ENCODE measurements around the gene TOPBP1. TPM values are rescaled to one million over a fixed set of nuclear protein-coding genes. Genes with fewer than 3 reads are reported as not detected.

TOPBP1 gene
- total RNA-seq, 2 experiments from 2014 or later, result 131 to 139 TPM

DNA sequence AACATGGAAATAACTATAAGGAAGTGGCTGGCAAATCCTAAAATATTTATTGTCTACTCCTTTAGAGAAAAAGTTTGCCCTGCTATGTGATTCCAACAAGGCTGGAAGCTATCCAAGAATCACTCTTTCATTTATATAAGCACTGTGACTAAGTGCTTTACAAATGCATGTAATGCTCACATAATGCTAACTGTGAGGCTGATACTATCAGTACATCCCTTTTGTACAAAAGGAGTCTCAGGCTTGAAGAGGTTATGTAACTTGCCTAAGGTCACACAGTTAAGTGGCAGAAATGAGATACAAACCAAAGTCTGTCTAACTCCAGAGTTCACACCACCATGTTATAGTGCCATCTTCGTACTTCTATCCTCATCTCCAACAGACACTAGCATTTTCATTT lies 17.0 kb downstream of the TOPBP1 start:
- no peaks in the 10 kb centered on the region for H3K4me1 ChIP-seq (ENCODE audit: insufficient read depth, low read length, poor library complexity, severe bottlenecking)
- ChIA-PET CTCF (ENCODE audit: unreplicated experiment) (no interaction called here), POLR2A (interaction anchor here (0.6 kb wide), 1 partner anchor 22 kb away, joined by 3 read pairs; no protein-coding TSS in a partner anchor)
- BruUV-seq (replicated peaks), result no TSS peak
- no peak overlapping the region for H2AFZ ChIP-seq (ENCODE audit: low read length)
- no peaks in the 10 kb centered on the region for H3K9me3 ChIP-seq (ENCODE audit: low read length)
- H3K79me2 ChIP-seq (ENCODE audit: insufficient read depth, low read depth, low read length), result peaks cover 10% of the 10 kb centered on the region
- no peak overlapping the region for H3K4me2 ChIP-seq (ENCODE audit: low read length)
- no peaks in the 10 kb centered on the region for H3K9me2 ChIP-seq (ENCODE audit: insufficient read depth, low read length)
- no peak overlapping the region for H3K4me3 ChIP-seq (ENCODE audit: low read depth, low read length, poor library complexity, severe bottlenecking)
- intact Hi-C loops (cut with micrococcal nuclease; ENCODE audit: unreplicated experiment), result no loop called here
- H4K20me1 ChIP-seq (ENCODE audit: insufficient read depth, low read length), result no peaks in the 10 kb centered on the region
- H3K27ac ChIP-seq (ENCODE audit: low read depth, low read length, poor library complexity, severe bottlenecking), result no peak overlapping the region
- no peak for DNase-seq (ENCODE audit: low spot score)
- peaks cover 99% of the 10 kb centered on the region for H3K36me3 ChIP-seq (ENCODE audit: insufficient read depth, low read length)
- TF ChIP-seq EZH2phosphoT487 (IDR thresholded peaks at IDR 0.05; ENCODE audit: borderline replicate concordance, low read depth, low read length), result no peak
- TF ChIP-seq, protein P1, sequence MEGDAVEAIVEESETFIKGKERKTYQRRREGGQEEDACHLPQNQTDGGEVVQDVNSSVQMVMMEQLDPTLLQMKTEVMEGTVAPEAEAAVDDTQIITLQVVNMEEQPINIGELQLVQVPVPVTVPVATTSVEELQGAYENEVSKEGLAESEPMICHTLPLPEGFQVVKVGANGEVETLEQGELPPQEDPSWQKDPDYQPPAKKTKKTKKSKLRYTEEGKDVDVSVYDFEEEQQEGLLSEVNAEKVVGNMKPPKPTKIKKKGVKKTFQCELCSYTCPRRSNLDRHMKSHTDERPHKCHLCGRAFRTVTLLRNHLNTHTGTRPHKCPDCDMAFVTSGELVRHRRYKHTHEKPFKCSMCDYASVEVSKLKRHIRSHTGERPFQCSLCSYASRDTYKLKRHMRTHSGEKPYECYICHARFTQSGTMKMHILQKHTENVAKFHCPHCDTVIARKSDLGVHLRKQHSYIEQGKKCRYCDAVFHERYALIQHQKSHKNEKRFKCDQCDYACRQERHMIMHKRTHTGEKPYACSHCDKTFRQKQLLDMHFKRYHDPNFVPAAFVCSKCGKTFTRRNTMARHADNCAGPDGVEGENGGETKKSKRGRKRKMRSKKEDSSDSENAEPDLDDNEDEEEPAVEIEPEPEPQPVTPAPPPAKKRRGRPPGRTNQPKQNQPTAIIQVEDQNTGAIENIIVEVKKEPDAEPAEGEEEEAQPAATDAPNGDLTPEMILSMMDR (conservative IDR thresholded peaks at IDR 0.05; ENCODE audit: low read length), result no peak

DNA sequence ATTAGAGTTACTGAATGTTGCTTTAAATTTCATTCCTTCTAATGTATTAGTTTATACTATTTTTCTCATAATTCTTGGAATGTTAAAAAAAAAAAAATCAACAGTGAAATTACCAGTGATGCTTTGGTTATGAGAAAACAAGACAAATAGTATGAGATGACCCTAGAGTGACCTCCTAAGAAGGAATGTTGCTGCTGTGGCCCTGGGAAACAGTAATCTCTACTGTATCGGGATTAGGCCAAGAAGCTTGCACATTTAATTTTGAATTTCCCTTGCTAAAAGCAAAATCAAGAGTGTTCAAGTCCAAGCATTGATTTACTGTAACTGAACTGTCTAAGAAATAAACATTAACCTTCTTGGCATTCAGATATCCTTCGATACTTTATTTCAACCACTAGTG lies 18.1 kb downstream of the TOPBP1 start:
- Histone ChIP-seq H3K79me2 (ENCODE audit: insufficient read depth, low read depth, low read length) (no peaks in the 10 kb centered on the region; the same call in 1 of the 2 replicates), H4K20me1 (ENCODE audit: insufficient read depth, low read length) (no peaks in the 10 kb centered on the region), H3K9me2 (ENCODE audit: insufficient read depth, low read length) (no peaks in the 10 kb centered on the region), H3K36me3 (ENCODE audit: insufficient read depth, low read length) (peaks cover 98% of the 10 kb centered on the region), H3K4me2 (ENCODE audit: low read length) (no peak overlapping the region), H3K9me3 (ENCODE audit: low read length) (no peaks in the 10 kb centered on the region), H3K27ac (ENCODE audit: low read depth, low read length, poor library complexity, severe bottlenecking) (no peak overlapping the region), H3K4me3 (ENCODE audit: low read depth, low read length, poor library complexity, severe bottlenecking) (no peak overlapping the region), H2AFZ (ENCODE audit: low read length) (no peak overlapping the region), H3K4me1 (ENCODE audit: insufficient read depth, low read length, poor library complexity, severe bottlenecking) (no peaks in the 10 kb centered on the region)
- TF ChIP-seq EZH2phosphoT487 (IDR thresholded peaks at IDR 0.05; ENCODE audit: borderline replicate concordance, low read depth, low read length), result no peak
- TF ChIP-seq, protein P1 (conservative IDR thresholded peaks at IDR 0.05; ENCODE audit: low read length), result no peak
- no peak for DNase-seq (ENCODE audit: low spot score)
- CTCF ChIA-PET (ENCODE audit: unreplicated experiment), result no interaction called here
- BruUV-seq (replicated peaks), result no TSS peak
- POLR2A ChIA-PET, result no interaction called here
- intact Hi-C loops (cut with micrococcal nuclease; ENCODE audit: unreplicated experiment), result no loop called here

DNA sequence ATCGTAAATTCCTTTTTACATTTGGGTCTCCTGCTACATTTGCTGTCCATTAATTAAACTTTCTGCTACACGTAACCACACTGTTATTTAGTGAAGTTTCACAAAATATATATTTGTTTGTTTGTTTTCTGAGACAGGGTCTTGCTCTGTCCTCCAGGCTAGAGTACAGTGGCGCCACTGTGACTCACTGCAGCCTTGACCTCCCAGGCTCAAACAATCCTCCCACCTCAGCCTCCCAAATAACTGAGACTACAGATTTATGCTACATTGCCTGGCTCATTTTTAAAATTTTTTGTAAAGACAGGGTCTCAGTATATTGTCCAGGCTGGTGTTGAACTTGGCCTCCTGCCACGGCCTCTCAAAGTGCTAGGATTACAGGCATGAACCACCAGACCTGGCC lies 20.5 kb downstream of the TOPBP1 start:
- H3K4me1 ChIP-seq (ENCODE audit: insufficient read depth, low read length, poor library complexity, severe bottlenecking), result no peaks in the 10 kb centered on the region
- ChIA-PET CTCF (ENCODE audit: unreplicated experiment) (interaction anchor here (0.7 kb wide), 1 partner anchor 62 kb away, joined by 3 read pairs; no protein-coding TSS in a partner anchor), POLR2A (interaction anchor here (0.6 kb wide), 1 partner anchor 801 kb away, joined by 3 read pairs; no protein-coding TSS in a partner anchor)
- H3K9me2 ChIP-seq (ENCODE audit: insufficient read depth, low read length), result no peaks in the 10 kb centered on the region
- no peak overlapping the region for H3K27ac ChIP-seq (ENCODE audit: low read depth, low read length, poor library complexity, severe bottlenecking)
- intact Hi-C loops (cut with micrococcal nuclease; ENCODE audit: unreplicated experiment), result no loop called here
- no peak overlapping the region for H2AFZ ChIP-seq (ENCODE audit: low read length)
- peaks cover 3% of the 10 kb centered on the region; the same call in 1 of the 2 replicates for H3K79me2 ChIP-seq (ENCODE audit: insufficient read depth, low read depth, low read length)
- no peaks in the 10 kb centered on the region for H3K9me3 ChIP-seq (ENCODE audit: low read length)
- no TSS peak for BruUV-seq (replicated peaks)
- H3K4me2 ChIP-seq (ENCODE audit: low read length), result no peak overlapping the region
- peaks cover 98% of the 10 kb centered on the region for H3K36me3 ChIP-seq (ENCODE audit: insufficient read depth, low read length)
- no peak for TF ChIP-seq EZH2phosphoT487 (IDR thresholded peaks at IDR 0.05; ENCODE audit: borderline replicate concordance, low read depth, low read length)
- TF ChIP-seq, protein P1 (conservative IDR thresholded peaks at IDR 0.05; ENCODE audit: low read length), result no peak
- no peak for DNase-seq (ENCODE audit: low spot score)
- H3K4me3 ChIP-seq (ENCODE audit: low read depth, low read length, poor library complexity, severe bottlenecking), result no peak overlapping the region
- H4K20me1 ChIP-seq (ENCODE audit: insufficient read depth, low read length), result no peaks in the 10 kb centered on the region

All from OCI-LY7 (cell line).